H1 (cell line): ENCODE results near the gene AKR1C2.

Experiments used
- CEBPB ChIP-seq: IDR thresholded peaks from 2 replicates; pipeline ENCODE4 v1.6.1; 2012; ENCODE audit warnings: low read depth, low read length
- CTCF ChIP-seq, 3 experiments: IDR thresholded peaks; 1 replicate in 2 of 3; 2 replicates in 1 of 3; pipeline versions ENCODE4 v1.5.1 to v1.6.1; 2011; ENCODE audit warnings: low read length in 3 of 3, mild to moderate bottlenecking in 3 of 3, inconsistent platforms in 2 of 3, low read depth in 1 of 3, moderate library complexity in 1 of 3; ENCODE audit not compliant: insufficient read depth in 1 of 3; ENCODE audit errors: control extremely low read depth in 1 of 3
- EP300 ChIP-seq, 2 experiments: IDR thresholded peaks; 1 replicate in 1 of 2; 2 replicates in 1 of 2; pipeline ENCODE4 v1.6.1; 2011 to 2012; ENCODE audit warnings: low read depth in 2 of 2, low read length in 2 of 2, mild to moderate bottlenecking in 2 of 2, borderline replicate concordance in 1 of 2, inconsistent platforms in 1 of 2, moderate library complexity in 1 of 2
- HDAC2 ChIP-seq, 2 experiments: fragments of 300-600 bp in 1 of 2; sonication (generic) in 1 of 2; IDR thresholded peaks; 2 replicates each; pipeline ENCODE4 v1.6.1; 2011 to 2012; ENCODE audit warnings: low read depth in 2 of 2, low read length in 2 of 2, mild to moderate bottlenecking in 2 of 2, moderate library complexity in 2 of 2, borderline replicate concordance in 1 of 2, inconsistent platforms in 1 of 2
- HDAC6 ChIP-seq: IDR thresholded peaks from one replicate; pipeline ENCODE4 v1.7.1; 2012; ENCODE audit warnings: low read depth, mild to moderate bottlenecking, inconsistent platforms, low read length, moderate library complexity
- POLR2A ChIP-seq, 2 experiments: IDR thresholded peaks; 1 replicate in 1 of 2; 2 replicates in 1 of 2; pipeline ENCODE4 v1.6.1; 2011; ENCODE audit warnings: low read depth in 2 of 2, low read length in 2 of 2, mild to moderate bottlenecking in 2 of 2; ENCODE audit errors: control extremely low read depth in 1 of 2
- USF2 ChIP-seq: IDR thresholded peaks from 2 replicates; pipeline ENCODE4 v1.6.1; 2011; ENCODE audit warnings: low read length, improper control_type of control experiment

GRCh38 chr10:5002013-5002727 is 1.5 kb downstream of the AKR1C2 start:
- no peak for TF ChIP-seq CTCF (IDR thresholded peaks at IDR 0.05; ENCODE audit: control extremely low read depth in 1 of 3, insufficient read depth in 1 of 3, low read depth in 1 of 3, low read length in 3 of 3)
- no peak for TF ChIP-seq USF2
- no peak for TF ChIP-seq HDAC2 (IDR thresholded peaks at IDR 0.05; ENCODE audit: borderline replicate concordance in 1 of 2, low read depth in 2 of 2, low read length in 2 of 2)
- no peak for TF ChIP-seq HDAC6
- TF ChIP-seq POLR2A (IDR thresholded peaks at IDR 0.05; ENCODE audit: control extremely low read depth in 1 of 2, low read depth in 2 of 2, low read length in 2 of 2) = no peak
- no peak for TF ChIP-seq EP300 (IDR thresholded peaks at IDR 0.05; ENCODE audit: borderline replicate concordance in 1 of 2, low read depth in 2 of 2, low read length in 2 of 2)
- TF ChIP-seq CEBPB = no peak
